Measurements from ENCODE around the gene ITM2C. TPM values are rescaled to one million over a fixed set of nuclear protein-coding genes. Genes with fewer than 3 reads are reported as not detected.
A peak's percentile ranks its signal among the peaks of the same experiment; 100 is the strongest.

Gene ITM2C
- total RNA-seq, 4 donors from 2014 or later, result 33.8 to 301 (median 67.6) TPM

DNA sequence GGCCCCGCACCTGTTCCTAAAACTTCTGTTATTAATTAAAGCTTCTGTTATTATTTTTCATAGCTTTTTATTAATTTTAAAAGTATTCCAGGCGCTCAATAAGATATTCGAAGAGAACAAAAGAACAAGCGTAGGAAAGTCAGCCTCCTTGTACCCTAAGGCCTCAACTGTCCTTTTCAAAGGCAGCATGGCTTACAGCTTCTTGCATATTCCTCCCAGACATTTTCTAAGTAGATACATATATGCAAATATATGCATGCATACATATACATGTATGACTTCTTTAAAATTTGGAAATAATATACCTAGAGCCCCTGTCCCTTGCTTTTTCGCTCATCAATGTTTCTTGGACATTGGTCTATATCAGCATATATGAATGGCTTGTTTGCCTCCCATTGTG is 48.0 kb downstream of the ITM2C start:
- intact Hi-C loops (cut with DNase I; ENCODE audit: low total_unique reads), result no loop called here
- H3K27me3 ChIP-seq, result no peaks in the 10 kb centered on the region
- no peaks in the 10 kb centered on the region for H3K36me3 ChIP-seq
- no peaks in the 10 kb centered on the region for H3K4me1 ChIP-seq
- no peak overlapping the region for H3K4me3 ChIP-seq
- H3K9me3 ChIP-seq, result no peaks in the 10 kb centered on the region
- no peak for DNase-seq
- no peak for TF ChIP-seq POLR2A (IDR thresholded peaks at IDR 0.05)
- TF ChIP-seq, protein P1, sequence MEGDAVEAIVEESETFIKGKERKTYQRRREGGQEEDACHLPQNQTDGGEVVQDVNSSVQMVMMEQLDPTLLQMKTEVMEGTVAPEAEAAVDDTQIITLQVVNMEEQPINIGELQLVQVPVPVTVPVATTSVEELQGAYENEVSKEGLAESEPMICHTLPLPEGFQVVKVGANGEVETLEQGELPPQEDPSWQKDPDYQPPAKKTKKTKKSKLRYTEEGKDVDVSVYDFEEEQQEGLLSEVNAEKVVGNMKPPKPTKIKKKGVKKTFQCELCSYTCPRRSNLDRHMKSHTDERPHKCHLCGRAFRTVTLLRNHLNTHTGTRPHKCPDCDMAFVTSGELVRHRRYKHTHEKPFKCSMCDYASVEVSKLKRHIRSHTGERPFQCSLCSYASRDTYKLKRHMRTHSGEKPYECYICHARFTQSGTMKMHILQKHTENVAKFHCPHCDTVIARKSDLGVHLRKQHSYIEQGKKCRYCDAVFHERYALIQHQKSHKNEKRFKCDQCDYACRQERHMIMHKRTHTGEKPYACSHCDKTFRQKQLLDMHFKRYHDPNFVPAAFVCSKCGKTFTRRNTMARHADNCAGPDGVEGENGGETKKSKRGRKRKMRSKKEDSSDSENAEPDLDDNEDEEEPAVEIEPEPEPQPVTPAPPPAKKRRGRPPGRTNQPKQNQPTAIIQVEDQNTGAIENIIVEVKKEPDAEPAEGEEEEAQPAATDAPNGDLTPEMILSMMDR (IDR thresholded peaks at IDR 0.05), result no peak
- no peak overlapping the region for H3K27ac ChIP-seq

DNA sequence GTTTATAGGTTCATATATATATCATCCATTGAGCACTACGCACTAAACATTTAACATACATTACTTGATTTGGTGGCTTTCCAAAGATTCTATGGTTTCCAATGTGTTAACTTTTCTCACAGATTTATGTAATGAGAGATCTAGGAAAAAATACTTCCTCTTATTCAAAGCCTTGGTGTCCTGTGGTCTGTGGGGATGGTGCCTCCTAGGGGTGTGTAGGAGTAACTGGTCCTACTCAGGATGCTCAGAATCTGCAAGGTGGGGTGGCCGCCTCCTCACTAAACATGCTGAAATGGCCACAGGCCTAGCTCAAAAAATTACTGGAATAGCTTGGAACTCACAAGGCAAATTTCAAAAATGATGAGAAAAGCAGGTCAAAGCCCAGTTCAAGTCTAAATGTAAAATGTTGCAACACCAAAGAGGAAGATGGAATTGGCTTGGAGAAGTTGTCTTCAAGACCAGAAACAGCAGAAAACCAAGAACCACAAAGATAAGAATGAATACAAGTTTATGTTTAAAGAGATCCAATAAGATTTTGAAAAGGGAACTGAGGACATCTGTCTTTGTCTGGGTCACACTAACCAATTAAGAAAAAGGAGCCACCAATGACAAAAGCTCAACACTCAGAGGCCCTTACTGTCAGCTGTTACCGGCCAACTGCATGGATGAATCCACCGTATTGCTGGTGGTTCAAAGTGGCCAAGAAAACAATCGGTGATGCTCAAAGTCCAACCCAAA is 48.8 kb downstream of the ITM2C start:
- intact Hi-C loops (cut with DNase I; ENCODE audit: low total_unique reads), result no loop called here
- peak in 1 of 2 donors; percentile 29 for DNase-seq
- Histone ChIP-seq H3K27me3 (no peaks in the 10 kb centered on the region), H3K4me1 (no peaks in the 10 kb centered on the region), H3K9me3 (no peaks in the 10 kb centered on the region), H3K4me3 (no peak overlapping the region), H3K27ac (no peak overlapping the region), H3K36me3 (no peaks in the 10 kb centered on the region)
- TF ChIP-seq POLR2A (IDR thresholded peaks at IDR 0.05), result no peak
- TF ChIP-seq, protein P1 (IDR thresholded peaks at IDR 0.05), result peak in 2 of 4 experiments; percentile 15 to 59

DNA sequence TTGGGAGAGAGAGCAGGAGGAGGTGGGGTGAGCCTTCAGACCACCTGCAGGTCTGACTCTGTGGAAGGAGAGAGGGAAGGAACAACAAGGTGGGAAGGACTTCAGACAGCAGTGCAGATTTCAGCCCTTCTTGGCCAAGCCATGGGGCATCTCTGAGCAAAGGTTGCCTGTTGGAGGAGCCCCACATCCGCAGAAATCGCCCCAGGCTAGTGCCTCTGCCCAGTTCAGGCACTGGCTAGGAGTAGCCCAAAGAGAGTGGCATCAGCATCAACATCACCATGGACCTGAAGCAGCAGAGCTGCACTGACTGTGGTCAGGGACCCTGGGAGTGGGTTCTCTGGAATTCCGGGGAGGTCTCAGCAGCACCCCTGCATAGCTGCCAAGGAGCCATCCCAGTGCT is 50.1 kb downstream of the ITM2C start:
- intact Hi-C loops (cut with DNase I; ENCODE audit: low total_unique reads), result no loop called here
- no peak for DNase-seq
- no peaks in the 10 kb centered on the region for H3K4me1 ChIP-seq
- TF ChIP-seq, protein P1 (IDR thresholded peaks at IDR 0.05), result no peak
- TF ChIP-seq POLR2A (IDR thresholded peaks at IDR 0.05), result no peak
- H3K9me3 ChIP-seq, result no peaks in the 10 kb centered on the region
- no peak overlapping the region for H3K27ac ChIP-seq
- no peaks in the 10 kb centered on the region for H3K36me3 ChIP-seq
- H3K4me3 ChIP-seq, result no peak overlapping the region
- H3K27me3 ChIP-seq, result no peaks in the 10 kb centered on the region

DNA sequence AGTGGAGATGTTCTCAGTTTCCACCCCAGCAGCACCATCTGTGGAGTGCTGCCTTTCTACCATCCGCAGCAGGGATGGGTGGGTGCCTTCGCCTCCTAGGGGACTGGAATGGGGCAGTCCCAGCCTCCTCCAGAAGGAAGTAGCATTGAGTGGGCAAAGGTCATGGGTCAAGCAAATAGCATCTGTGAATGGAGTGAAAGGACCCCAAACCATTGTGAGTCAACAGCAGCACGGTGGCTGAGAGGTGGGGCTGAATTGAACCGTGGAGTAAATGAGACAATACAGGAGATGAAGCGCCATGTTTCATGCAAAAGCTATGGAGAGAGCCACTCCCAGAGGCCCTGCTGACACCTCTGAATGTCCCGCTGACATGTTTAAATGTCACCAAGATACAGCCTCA is 50.6 kb downstream of the ITM2C start:
- H3K4me1 ChIP-seq, result no peaks in the 10 kb centered on the region
- no peak overlapping the region for H3K4me3 ChIP-seq
- TF ChIP-seq, protein P1 (IDR thresholded peaks at IDR 0.05), result no peak
- TF ChIP-seq POLR2A (IDR thresholded peaks at IDR 0.05), result no peak
- H3K27ac ChIP-seq, result no peak overlapping the region
- no peak for DNase-seq
- H3K9me3 ChIP-seq, result no peaks in the 10 kb centered on the region
- H3K36me3 ChIP-seq, result no peaks in the 10 kb centered on the region
- intact Hi-C loops (cut with DNase I; ENCODE audit: low total_unique reads), result no loop called here
- no peaks in the 10 kb centered on the region for H3K27me3 ChIP-seq

DNA sequence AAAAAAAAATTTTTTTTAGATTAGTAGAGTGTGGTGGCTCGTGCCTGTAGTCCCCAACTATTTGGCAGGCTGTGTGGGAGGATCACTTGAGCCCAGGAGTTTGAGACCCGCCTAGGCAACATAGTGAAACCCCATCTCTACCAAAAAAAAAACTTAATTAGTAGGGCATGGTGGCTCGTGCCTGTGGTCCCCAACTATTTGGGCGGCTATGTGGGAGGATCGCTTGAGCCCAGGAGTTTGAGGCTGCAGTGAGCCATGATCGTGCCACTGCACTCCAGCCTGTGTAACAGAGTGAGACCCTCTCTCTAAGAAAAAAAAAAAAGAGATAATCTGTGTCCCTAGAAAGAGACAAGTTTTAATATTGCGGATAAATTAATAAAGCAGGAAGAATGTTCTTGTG is 51.5 kb downstream of the ITM2C start:
- no peaks in the 10 kb centered on the region for H3K4me1 ChIP-seq
- no peaks in the 10 kb centered on the region for H3K36me3 ChIP-seq
- DNase-seq, result no peak
- no peak for TF ChIP-seq POLR2A (IDR thresholded peaks at IDR 0.05)
- TF ChIP-seq, protein P1 (IDR thresholded peaks at IDR 0.05), result no peak
- no peak overlapping the region for H3K4me3 ChIP-seq
- no peak overlapping the region for H3K27ac ChIP-seq
- H3K27me3 ChIP-seq, result no peaks in the 10 kb centered on the region
- intact Hi-C loops (cut with DNase I; ENCODE audit: low total_unique reads), result no loop called here
- H3K9me3 ChIP-seq, result no peaks in the 10 kb centered on the region

Measured in uterus (tissue), 4 donors.